Measurements from ENCODE around the gene GUCD1. TPM values are rescaled to one million over a fixed set of nuclear protein-coding genes. Genes with fewer than 3 reads are reported as not detected.

Gene GUCD1
- total RNA-seq, 2 experiments from 2014 or later, result 114 to 144 TPM

DNA sequence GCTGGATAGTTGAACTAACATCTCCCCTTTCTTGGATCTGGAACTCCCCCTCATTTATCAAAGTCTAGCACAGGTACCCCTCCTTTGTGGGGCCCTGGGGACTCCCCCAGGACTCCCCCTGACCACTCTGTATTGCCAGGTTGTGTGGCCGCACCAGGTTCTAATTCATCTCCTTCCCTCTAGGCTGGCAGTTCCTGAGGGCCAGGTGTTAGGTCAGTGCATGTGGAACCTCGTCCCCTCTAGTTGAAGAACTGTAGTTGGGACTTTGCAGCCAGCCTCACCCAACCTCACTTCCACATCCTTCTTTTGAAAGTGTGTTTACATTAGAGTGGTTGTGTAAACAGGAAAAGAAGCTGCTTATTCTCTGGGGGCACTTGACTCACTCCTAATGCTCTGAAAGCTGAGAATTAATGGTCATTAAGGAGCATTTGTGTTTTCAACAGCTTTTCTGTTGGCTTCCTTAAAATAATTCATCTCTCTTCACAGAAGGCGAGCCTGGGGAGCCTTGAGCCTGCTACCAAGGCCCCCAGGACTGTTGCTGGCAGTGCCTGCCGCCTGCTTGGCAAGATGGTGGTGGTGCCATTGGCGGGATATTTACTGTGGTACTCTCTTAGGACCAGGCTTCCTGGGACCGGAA, 48.0 kb downstream of the GUCD1 start:
- Histone ChIP-seq H3K4me2 (ENCODE audit: low read length) (peak overlapping the region; percentile 58), H3K9me3 (ENCODE audit: low read length) (no peaks in the 10 kb centered on the region), H4K20me1 (ENCODE audit: insufficient read depth, low read length) (no peaks in the 10 kb centered on the region), H2AFZ (ENCODE audit: low read length) (peak overlapping the region; percentile 95), H3K79me2 (ENCODE audit: insufficient read depth, low read depth, low read length) (no peaks in the 10 kb centered on the region), H3K4me1 (ENCODE audit: insufficient read depth, low read length, poor library complexity, severe bottlenecking) (peaks cover 58% of the 10 kb centered on the region), H3K36me3 (ENCODE audit: insufficient read depth, low read length) (no peaks in the 10 kb centered on the region), H3K27ac (ENCODE audit: low read depth, low read length, poor library complexity, severe bottlenecking) (peak overlapping the region; percentile 55), H3K4me3 (ENCODE audit: low read depth, low read length, poor library complexity, severe bottlenecking) (peak overlapping the region; percentile 22), H3K9me2 (ENCODE audit: insufficient read depth, low read length) (no peaks in the 10 kb centered on the region)
- DNase-seq (ENCODE audit: low spot score), result peak; percentile 60
- no peak for TF ChIP-seq EZH2phosphoT487 (IDR thresholded peaks at IDR 0.05; ENCODE audit: borderline replicate concordance, low read depth, low read length)
- TF ChIP-seq, protein P1, sequence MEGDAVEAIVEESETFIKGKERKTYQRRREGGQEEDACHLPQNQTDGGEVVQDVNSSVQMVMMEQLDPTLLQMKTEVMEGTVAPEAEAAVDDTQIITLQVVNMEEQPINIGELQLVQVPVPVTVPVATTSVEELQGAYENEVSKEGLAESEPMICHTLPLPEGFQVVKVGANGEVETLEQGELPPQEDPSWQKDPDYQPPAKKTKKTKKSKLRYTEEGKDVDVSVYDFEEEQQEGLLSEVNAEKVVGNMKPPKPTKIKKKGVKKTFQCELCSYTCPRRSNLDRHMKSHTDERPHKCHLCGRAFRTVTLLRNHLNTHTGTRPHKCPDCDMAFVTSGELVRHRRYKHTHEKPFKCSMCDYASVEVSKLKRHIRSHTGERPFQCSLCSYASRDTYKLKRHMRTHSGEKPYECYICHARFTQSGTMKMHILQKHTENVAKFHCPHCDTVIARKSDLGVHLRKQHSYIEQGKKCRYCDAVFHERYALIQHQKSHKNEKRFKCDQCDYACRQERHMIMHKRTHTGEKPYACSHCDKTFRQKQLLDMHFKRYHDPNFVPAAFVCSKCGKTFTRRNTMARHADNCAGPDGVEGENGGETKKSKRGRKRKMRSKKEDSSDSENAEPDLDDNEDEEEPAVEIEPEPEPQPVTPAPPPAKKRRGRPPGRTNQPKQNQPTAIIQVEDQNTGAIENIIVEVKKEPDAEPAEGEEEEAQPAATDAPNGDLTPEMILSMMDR (conservative IDR thresholded peaks at IDR 0.05; ENCODE audit: low read length), result no peak
- ChIA-PET CTCF (ENCODE audit: unreplicated experiment) (interaction anchor here (1.5 kb wide), 1 partner anchor 81 kb away, joined by 5 read pairs; no protein-coding TSS in a partner anchor), POLR2A (interaction anchor here (0.6 to 1.5 kb wide), 5 partner anchors 16 to 495 kb away, joined by 3 to 8 read pairs (median 3); no protein-coding TSS in a partner anchor)
- intact Hi-C loops (cut with micrococcal nuclease; ENCODE audit: unreplicated experiment), result no loop called here
- BruUV-seq (replicated peaks), result no TSS peak

DNA sequence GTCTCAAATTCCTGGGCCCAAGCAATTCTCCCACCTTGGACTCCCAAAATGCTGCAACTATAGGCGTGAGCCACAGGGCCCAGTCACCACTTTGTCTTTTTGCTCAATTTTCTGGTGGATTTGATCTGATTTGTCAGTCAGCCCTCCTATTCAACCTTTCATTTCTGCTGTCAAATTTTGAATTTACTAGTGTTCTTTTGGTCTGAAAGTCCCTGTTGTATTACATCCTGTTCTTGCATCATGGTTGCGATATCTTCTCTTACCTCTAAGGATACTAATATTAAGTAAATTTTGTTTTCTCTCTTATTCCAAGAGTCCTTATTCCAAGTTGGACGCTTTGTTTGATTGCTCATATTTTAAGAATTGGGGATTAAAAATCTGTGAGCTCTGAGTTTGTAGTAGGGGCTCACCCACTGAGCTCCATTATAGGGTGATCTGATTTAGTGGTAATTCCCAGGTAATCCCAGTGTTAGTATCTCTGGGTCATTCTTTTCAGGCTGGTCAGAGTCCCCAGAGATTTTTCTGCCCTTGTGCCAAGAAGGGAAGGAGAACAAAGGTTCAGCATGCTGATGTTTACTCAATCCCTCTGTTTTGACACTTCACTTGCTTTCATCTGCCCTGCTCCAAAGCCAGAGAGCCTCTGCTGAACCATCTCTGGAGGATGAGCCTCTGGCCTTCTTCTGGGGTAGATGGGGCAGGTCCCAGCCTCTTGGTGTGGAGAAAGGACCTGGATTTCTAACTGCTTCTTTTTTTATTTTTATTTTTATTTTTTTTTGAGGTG, 49.8 kb downstream of the GUCD1 start:
- no peak overlapping the region for H3K4me3 ChIP-seq (ENCODE audit: low read depth, low read length, poor library complexity, severe bottlenecking)
- CTCF ChIA-PET (ENCODE audit: unreplicated experiment), result interaction anchor here (1.5 kb wide), 1 partner anchor 79 kb away, joined by 5 read pairs; no protein-coding TSS in a partner anchor
- H3K9me2 ChIP-seq (ENCODE audit: insufficient read depth, low read length), result no peaks in the 10 kb centered on the region
- no peak overlapping the region for H3K27ac ChIP-seq (ENCODE audit: low read depth, low read length, poor library complexity, severe bottlenecking)
- no peak overlapping the region for H2AFZ ChIP-seq (ENCODE audit: low read length)
- DNase-seq (ENCODE audit: low spot score), result no peak
- TF ChIP-seq, protein P1 (conservative IDR thresholded peaks at IDR 0.05; ENCODE audit: low read length), result no peak
- no peak for TF ChIP-seq EZH2phosphoT487 (IDR thresholded peaks at IDR 0.05; ENCODE audit: borderline replicate concordance, low read depth, low read length)
- POLR2A ChIA-PET, result interaction anchor here (0.7 kb wide), 1 partner anchor 22 kb away, joined by 3 read pairs; no protein-coding TSS in a partner anchor
- BruUV-seq (replicated peaks), result no TSS peak
- H3K4me2 ChIP-seq (ENCODE audit: low read length), result no peak overlapping the region
- no peaks in the 10 kb centered on the region for H4K20me1 ChIP-seq (ENCODE audit: insufficient read depth, low read length)
- H3K9me3 ChIP-seq (ENCODE audit: low read length), result no peaks in the 10 kb centered on the region
- H3K4me1 ChIP-seq (ENCODE audit: insufficient read depth, low read length, poor library complexity, severe bottlenecking), result peaks cover 43% of the 10 kb centered on the region
- H3K36me3 ChIP-seq (ENCODE audit: insufficient read depth, low read length), result no peaks in the 10 kb centered on the region
- intact Hi-C loops (cut with micrococcal nuclease; ENCODE audit: unreplicated experiment), result no loop called here
- no peaks in the 10 kb centered on the region for H3K79me2 ChIP-seq (ENCODE audit: insufficient read depth, low read depth, low read length)

Measured in OCI-LY7 (cell line).